ENCODE data around the gene PTK7. TPM values are rescaled to one million over a fixed set of nuclear protein-coding genes. Genes with fewer than 3 reads are reported as not detected.
"Not testable (repeated sequence)": the region's sequence is repeated elsewhere in the genome, so short reads cannot be mapped to it uniquely, and the experiment has no call there.

Gene PTK7
- total RNA-seq, 1 experiment from 2014 or later = 165 TPM

- not testable (repeated sequence) for H3K9me3 Mint-ChIP-seq
Observed at GRCh38 chr6:43081922-43082321, 5.8 kb downstream of the PTK7 start.

GRCh38 chr6:43082806-43083655 lies 6.9 kb downstream of the PTK7 start:
- Mint-ChIP-seq H3K9me3 (no peaks in the 10 kb centered on the region), H3K4me3 (no peak overlapping the region), H3K27ac (peak overlapping the region; percentile 42; the same call in 1 of the 2 replicates), H3K4me1 (peaks cover 51% of the 10 kb centered on the region), H3K36me3 (no peaks in the 10 kb centered on the region), H3K27me3 (ENCODE audit: low read depth) (no peaks in the 10 kb centered on the region)
- ChIA-PET CTCF (interaction anchor here (1.7 to 2.2 kb wide), 2 partner anchors 47 to 61 kb away, joined by 4 to 13 read pairs; no protein-coding TSS in a partner anchor), POLR2A (no interaction called here)
- ATAC-seq (no peak), DNase-seq (ENCODE audit: low spot score) (no peak)
- no peak for TF ChIP-seq NFE2L1 (CRISPR knock-in tag; IDR thresholded peaks at IDR 0.05)
- TF ChIP-seq CTCF (IDR thresholded peaks at IDR 0.05) = no peak
- no peak for TF ChIP-seq RORB (CRISPR knock-in tag; IDR thresholded peaks at IDR 0.05)
- TF ChIP-seq ZNF138 (CRISPR knock-in tag; conservative IDR thresholded peaks at IDR 0.05) = no peak
- TF ChIP-seq ARID4B (CRISPR knock-in tag; IDR thresholded peaks at IDR 0.05; ENCODE audit: borderline replicate concordance) = no peak
- TF ChIP-seq ZSCAN18 (CRISPR knock-in tag; IDR thresholded peaks at IDR 0.05) = no peak
- no peak for TF ChIP-seq PRRX2 (CRISPR knock-in tag; IDR thresholded peaks at IDR 0.05)
- no peak for TF ChIP-seq ZNF671 (CRISPR knock-in tag; IDR thresholded peaks at IDR 0.05)
- TF ChIP-seq ZNF396 (CRISPR knock-in tag; IDR thresholded peaks at IDR 0.05; ENCODE audit: borderline replicate concordance) = no peak
- no peak for TF ChIP-seq ZNF121 (CRISPR knock-in tag; IDR thresholded peaks at IDR 0.05)
- TF ChIP-seq ESRRA (CRISPR knock-in tag; IDR thresholded peaks at IDR 0.05; ENCODE audit: borderline replicate concordance) = no peak
- no peak for TF ChIP-seq CDX4 (CRISPR knock-in tag; IDR thresholded peaks at IDR 0.05; ENCODE audit: borderline replicate concordance)
- TF ChIP-seq ZNF281 (CRISPR knock-in tag; IDR thresholded peaks at IDR 0.05) = no peak
- no peak for TF ChIP-seq IRF2 (CRISPR knock-in tag; IDR thresholded peaks at IDR 0.05; ENCODE audit: borderline replicate concordance, low read depth)
- TF ChIP-seq NR2C2 (CRISPR knock-in tag; IDR thresholded peaks at IDR 0.05) = no peak

More at GRCh38 chr6:43081922-43082321, 5.8 kb downstream of the PTK7 start:
- CTCF ChIA-PET; H3K36me3 Mint-ChIP-seq; ATAC-seq; H3K4me3 Mint-ChIP-seq; H3K27me3 Mint-ChIP-seq (ENCODE audit: low read depth); H3K27ac Mint-ChIP-seq; DNase-seq (ENCODE audit: low spot score); POLR2A ChIA-PET: not testable (repeated sequence)
- H3K4me1 Mint-ChIP-seq = peaks cover 50% of the 10 kb centered on the region

Data from WTC11 (cell line).